ENCODE results near the gene COL1A1. TPM values are rescaled to one million over a fixed set of nuclear protein-coding genes. Genes with fewer than 3 reads are reported as not detected.

COL1A1 gene
- polyA plus RNA-seq, 1 donor (not counting 4 experiments of a cell fraction or from before 2014, with no cell fraction given): 0.55 TPM

DNA sequence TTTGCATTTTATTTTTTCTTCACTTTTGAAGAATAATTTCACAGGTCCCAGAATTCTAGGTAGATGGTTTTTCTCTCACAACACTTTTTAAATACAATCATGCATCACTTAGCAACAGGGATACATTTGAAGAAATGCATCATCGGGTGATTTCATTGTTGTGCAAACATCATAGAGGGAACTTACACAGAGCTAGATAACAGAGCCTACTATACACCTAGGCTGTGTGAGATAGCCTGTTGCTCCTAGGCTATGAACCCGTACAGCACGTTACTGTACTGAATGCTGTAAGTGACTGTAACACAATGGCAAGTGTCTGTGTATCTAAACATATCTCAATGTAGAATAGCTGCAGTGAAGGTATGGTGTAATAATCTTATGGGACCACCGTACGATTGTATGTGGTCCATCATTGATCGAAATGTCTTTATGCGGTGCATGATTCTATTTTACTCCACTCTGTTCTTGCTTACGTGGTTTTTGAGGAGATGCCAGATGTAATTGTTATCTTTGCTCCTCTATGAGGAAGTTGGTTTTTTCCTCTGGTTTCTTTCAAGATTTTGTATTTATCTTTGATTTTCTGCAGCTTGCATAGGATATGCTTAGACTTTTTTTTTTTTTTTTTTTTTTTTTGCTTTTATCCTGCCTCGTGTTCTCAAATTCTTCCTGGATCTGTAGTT lies 37.3 kb upstream of the COL1A1 start:
- Histone ChIP-seq H3K79me2 (ENCODE audit: control insufficient read depth, insufficient read depth, low read length) (no peaks in the 10 kb centered on the region), H3K9ac (ENCODE audit: control insufficient read depth, extremely low read depth, insufficient read depth, low read length) (no peak overlapping the region), H3K27me3 (ENCODE audit: control insufficient read depth, extremely low read depth, insufficient read depth, low read length) (peaks cover 3% of the 10 kb centered on the region), H3K9me3 (ENCODE audit: control insufficient read depth, low read depth, low read length) (no peaks in the 10 kb centered on the region), H3K4me1 (ENCODE audit: control insufficient read depth, extremely low read depth, insufficient read depth, low read length) (no peaks in the 10 kb centered on the region), H3K4me3 (ENCODE audit: control insufficient read depth in 2 of 3, extremely low read depth in 1 of 3, insufficient read depth in 2 of 3, low read depth in 1 of 3, low read length in 3 of 3) (no peak overlapping the region), H2AFZ (ENCODE audit: control insufficient read depth, low read length) (no peak overlapping the region), H3K4me2 (ENCODE audit: control insufficient read depth, extremely low read depth, insufficient read depth, low read depth, low read length) (no peak overlapping the region), H3K27ac (ENCODE audit: control insufficient read depth, insufficient read depth, low read length) (no peak overlapping the region), H3K9me1 (ENCODE audit: control insufficient read depth, extremely low read depth, insufficient read depth, low read length) (no peaks in the 10 kb centered on the region), H4K20me1 (ENCODE audit: control insufficient read depth, extremely low read depth, insufficient read depth, low read length) (no peaks in the 10 kb centered on the region), H3K36me3 (ENCODE audit: control insufficient read depth in 2 of 2, extremely low read depth in 1 of 2, insufficient read depth in 2 of 2, low read length in 2 of 2) (no peaks in the 10 kb centered on the region)
- FAIRE-seq: no peak
- no peak for TF ChIP-seq CTCF (optimal IDR thresholded peaks at IDR 0.05 in 1 of 3, IDR thresholded peaks at IDR 0.05 in 1 of 3, conservative IDR thresholded peaks at IDR 0.05 in 1 of 3; ENCODE audit: extremely low read depth in 1 of 3, insufficient read depth in 2 of 3, low read length in 3 of 3)
- no peak for TF ChIP-seq EZH2 (IDR thresholded peaks at IDR 0.05; ENCODE audit: low read length)
- no peak for DNase-seq (ENCODE audit: low read depth, low spot score)
- dilution Hi-C loops (cut with MboI; ENCODE audit: extremely low pct_ligation_motif_present, low sequenced_read_pairs): no loop called here

DNA sequence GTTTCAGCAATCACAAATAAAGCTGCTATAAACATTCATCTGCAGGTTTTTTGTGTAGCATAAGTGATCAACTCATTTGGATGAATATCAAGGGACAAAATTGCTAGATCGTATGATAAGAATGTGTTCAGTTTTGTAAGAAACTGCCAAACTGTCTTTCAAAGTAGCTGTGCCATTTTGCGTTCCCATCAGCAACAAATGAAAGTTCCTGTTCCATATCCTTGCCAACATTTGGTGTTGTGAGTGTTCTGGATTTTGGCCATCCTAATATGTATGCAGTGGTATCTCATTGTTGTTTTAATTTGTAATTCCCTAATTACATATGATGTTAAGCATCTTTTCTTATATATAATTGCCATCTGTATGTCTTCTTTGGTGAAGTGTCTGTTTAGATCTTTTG lies 36.5 kb upstream of the COL1A1 start:
- no peak overlapping the region for H3K4me2 ChIP-seq (ENCODE audit: control insufficient read depth, extremely low read depth, insufficient read depth, low read depth, low read length)
- no peak overlapping the region for H3K4me3 ChIP-seq (ENCODE audit: control insufficient read depth in 2 of 3, extremely low read depth in 1 of 3, insufficient read depth in 2 of 3, low read depth in 1 of 3, low read length in 3 of 3)
- no peaks in the 10 kb centered on the region for H3K4me1 ChIP-seq (ENCODE audit: control insufficient read depth, extremely low read depth, insufficient read depth, low read length)
- H4K20me1 ChIP-seq (ENCODE audit: control insufficient read depth, extremely low read depth, insufficient read depth, low read length): no peaks in the 10 kb centered on the region
- H3K36me3 ChIP-seq (ENCODE audit: control insufficient read depth in 2 of 2, extremely low read depth in 1 of 2, insufficient read depth in 2 of 2, low read length in 2 of 2): no peaks in the 10 kb centered on the region
- H3K9ac ChIP-seq (ENCODE audit: control insufficient read depth, extremely low read depth, insufficient read depth, low read length): no peak overlapping the region
- FAIRE-seq (peak; percentile 44), DNase-seq (ENCODE audit: low read depth, low spot score) (no peak)
- TF ChIP-seq EZH2 (IDR thresholded peaks at IDR 0.05; ENCODE audit: low read length) (no peak), CTCF (optimal IDR thresholded peaks at IDR 0.05 in 1 of 3, IDR thresholded peaks at IDR 0.05 in 1 of 3, conservative IDR thresholded peaks at IDR 0.05 in 1 of 3; ENCODE audit: extremely low read depth in 1 of 3, insufficient read depth in 2 of 3, low read length in 3 of 3) (no peak)
- no peaks in the 10 kb centered on the region for H3K9me3 ChIP-seq (ENCODE audit: control insufficient read depth, low read depth, low read length)
- no peak overlapping the region for H2AFZ ChIP-seq (ENCODE audit: control insufficient read depth, low read length)
- dilution Hi-C loops (cut with MboI; ENCODE audit: extremely low pct_ligation_motif_present, low sequenced_read_pairs): no loop called here
- H3K27me3 ChIP-seq (ENCODE audit: control insufficient read depth, extremely low read depth, insufficient read depth, low read length): peaks cover 3% of the 10 kb centered on the region
- H3K27ac ChIP-seq (ENCODE audit: control insufficient read depth, insufficient read depth, low read length): no peak overlapping the region
- no peaks in the 10 kb centered on the region for H3K9me1 ChIP-seq (ENCODE audit: control insufficient read depth, extremely low read depth, insufficient read depth, low read length)
- H3K79me2 ChIP-seq (ENCODE audit: control insufficient read depth, insufficient read depth, low read length): no peaks in the 10 kb centered on the region

Data from keratinocyte (primary cell).